ENCODE results near the gene SMARCD1. TPM values are rescaled to one million over a fixed set of nuclear protein-coding genes. Genes with fewer than 3 reads are reported as not detected.

Gene SMARCD1
- total and polyA plus RNA-seq, 9 of the 15 experiments (the other 6 are each of a cell fraction or from before 2014, with no cell fraction given), result 0.86 to 91.7 (median 48.0) TPM

DNA sequence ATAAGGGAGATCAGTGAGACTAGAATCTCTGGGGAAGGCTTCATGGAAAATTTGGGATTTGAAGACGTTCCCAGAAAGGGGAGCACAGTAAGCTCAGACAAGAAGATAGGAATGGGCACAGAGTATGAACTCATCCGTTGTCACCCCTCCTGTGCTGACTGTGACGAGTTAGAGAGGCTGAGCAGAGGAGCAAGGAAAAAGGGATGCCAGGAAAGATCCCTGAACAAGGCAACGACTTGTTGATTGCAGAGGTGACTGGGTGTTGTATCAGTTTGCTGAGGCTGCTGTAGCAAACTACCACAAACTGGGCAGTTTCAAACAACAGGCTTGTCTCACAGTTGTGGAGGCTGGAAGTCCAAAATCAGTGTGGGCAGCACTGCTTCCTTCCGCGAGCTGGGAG lies 12.8 kb downstream of the SMARCD1 start:
- FAIRE-seq, result no peak
- Histone ChIP-seq H3K79me2 (ENCODE audit: control insufficient read depth, insufficient read depth, low read length) (no peaks in the 10 kb centered on the region), H3K9me3 (replicated peaks; ENCODE audit: control insufficient read depth, insufficient read depth, low read depth, low read length) (no peaks in the 10 kb centered on the region), H4K20me1 (replicated peaks; ENCODE audit: control insufficient read depth, insufficient read depth, low read length) (no peaks in the 10 kb centered on the region), H3K4me3 (no peak overlapping the region), H3K27me3 (ENCODE audit: control insufficient read depth in 2 of 2, insufficient read depth in 2 of 2, low read length in 2 of 2) (no peaks in the 10 kb centered on the region), H3K9me1 (ENCODE audit: control insufficient read depth, insufficient read depth, low read length) (no peaks in the 10 kb centered on the region), H3K9ac (ENCODE audit: insufficient read depth in 1 of 2, low read depth in 2 of 2, low read length in 2 of 2) (no peak overlapping the region), H3K36me3 (ENCODE audit: control insufficient read depth, insufficient read depth, low read length) (peaks cover 73% of the 10 kb centered on the region), H3K4me1 (replicated peaks in 1 of 2; ENCODE audit: control insufficient read depth in 2 of 2, insufficient read depth in 2 of 2, low read length in 2 of 2) (no peaks in the 10 kb centered on the region; a peak in 1 of 5 replicates), H3K4me2 (ENCODE audit: insufficient read depth, low read length) (no peak overlapping the region), H2AFZ (ENCODE audit: low read depth, low read length) (no peak overlapping the region), H3K27ac (ENCODE audit: extremely low read depth, low read depth, low read length) (no peak overlapping the region)
- in situ Hi-C loops (cut with MboI) (no loop called here), intact Hi-C loops (cut with micrococcal nuclease) (no loop called here)
- TF ChIP-seq PHF20 (IDR thresholded peaks at IDR 0.05; ENCODE audit: partially characterized antibody) (no peak), KLF13 (tag; IDR thresholded peaks at IDR 0.05; ENCODE audit: borderline replicate concordance, low read depth) (no peak), CHD1 (IDR thresholded peaks at IDR 0.05; ENCODE audit: low read length) (no peak), ARNT (IDR thresholded peaks at IDR 0.05) (no peak), XRCC5 (IDR thresholded peaks at IDR 0.05; ENCODE audit: low read depth, low read length) (no peak), POLR2AphosphoS5 (IDR thresholded peaks at IDR 0.05; ENCODE audit: control insufficient read depth, insufficient read depth, low read depth, low read length) (no peak), ZBTB8A (IDR thresholded peaks at IDR 0.05; ENCODE audit: partially characterized antibody) (no peak), TCF7 (IDR thresholded peaks at IDR 0.05; ENCODE audit: borderline replicate concordance) (no peak), ZKSCAN3 (CRISPR knock-in tag; IDR thresholded peaks at IDR 0.05) (no peak)
- TF ChIP-seq, protein P1, sequence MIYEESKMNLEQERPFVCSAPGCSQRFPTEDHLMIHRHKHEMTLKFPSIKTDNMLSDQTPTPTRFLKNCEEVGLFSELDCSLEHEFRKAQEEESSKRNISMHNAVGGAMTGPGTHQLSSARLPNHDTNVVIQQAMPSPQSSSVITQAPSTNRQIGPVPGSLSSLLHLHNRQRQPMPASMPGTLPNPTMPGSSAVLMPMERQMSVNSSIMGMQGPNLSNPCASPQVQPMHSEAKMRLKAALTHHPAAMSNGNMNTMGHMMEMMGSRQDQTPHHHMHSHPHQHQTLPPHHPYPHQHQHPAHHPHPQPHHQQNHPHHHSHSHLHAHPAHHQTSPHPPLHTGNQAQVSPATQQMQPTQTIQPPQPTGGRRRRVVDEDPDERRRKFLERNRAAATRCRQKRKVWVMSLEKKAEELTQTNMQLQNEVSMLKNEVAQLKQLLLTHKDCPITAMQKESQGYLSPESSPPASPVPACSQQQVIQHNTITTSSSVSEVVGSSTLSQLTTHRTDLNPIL (CRISPR knock-in tag; IDR thresholded peaks at IDR 0.05), result no peak
- no TSS peak for BruUV-seq (replicated peaks)
- no peak for DNase-seq (ENCODE audit: extremely low read depth in 1 of 4, low spot score in 3 of 4)
- no peak for ATAC-seq
- 92% methylated on average over 6 of the region's 6 CpGs for WGBS (ENCODE audit: insufficient coverage, low coverage, missing lambda C conversion rate)
- POLR2A ChIA-PET, result interaction anchor here (0.6 to 3.5 kb wide), 3 partner anchors 13 to 142 kb away, joined by 3 to 16 read pairs (median 4); partner anchors contain the start of genes COX14 and SMARCD1
- CTCF ChIA-PET (ENCODE audit: low intra/inter-chr PET ratio), result no interaction called here

Measured in K562 (cell line).